HFFc6 (cell line): Measurements from ENCODE around the gene NAGPA. TPM values are rescaled to one million over a fixed set of nuclear protein-coding genes. Genes with fewer than 3 reads are reported as not detected.
A peak's percentile ranks its signal among the peaks of the same experiment; 100 is the strongest.
"Not testable (repeated sequence)": the region's sequence is repeated elsewhere in the genome, so short reads cannot be mapped to it uniquely, and the experiment has no call there.

Source experiments
- DNase-seq: peaks from one replicate; pipeline ENCODE4 v3.0.0-alpha.2; 2018
- H3K27ac Mint-ChIP-seq: 2 replicates; pipeline ENCODE4 v1.8.0; 2020; ENCODE audit warnings: mild to moderate bottlenecking, mixed read lengths
- H3K27me3 Mint-ChIP-seq: 2 replicates; pipeline ENCODE4 v1.8.0; 2021; ENCODE audit warnings: mild to moderate bottlenecking, moderate library complexity, mixed read lengths; ENCODE audit not compliant: insufficient read depth
- H3K36me3 Mint-ChIP-seq: 2 replicates; pipeline ENCODE4 v1.8.0; 2021; ENCODE audit warnings: low read depth, mixed read lengths
- H3K4me1 Mint-ChIP-seq: 2 replicates; pipeline ENCODE4 v1.8.0; 2020; ENCODE audit warnings: low read depth, mixed read lengths
- H3K4me3 Mint-ChIP-seq: 2 replicates; pipeline ENCODE4 v1.8.0; 2020; ENCODE audit warnings: mild to moderate bottlenecking, moderate library complexity, mixed read lengths
- H3K9me3 Mint-ChIP-seq: 2 replicates; pipeline ENCODE4 v1.8.0; 2020; ENCODE audit warnings: mild to moderate bottlenecking, mixed read lengths
- total RNA-seq, 6 experiments: library from RNA; stranded (reverse); fragmentation: NEBNext Ultra II Directional; extraction: Animal tissue kit (Norgen Biotek cat#: 25700); gene quantifications; 2 replicates in 1 of 6; 3 replicates in 5 of 6; pipeline ENCODE4 v1.2.3, GENCODE V29; 2021
- TF ChIP-seq, protein P1 (sequence below): fragments of 200-600 bp; sonication (generic); IDR thresholded peaks from 2 replicates; pipeline ENCODE4 v1.5.0; 2021; ENCODE audit warnings: antibody characterized with exemption, mild to moderate bottlenecking

The NAGPA gene
- total RNA-seq, 6 experiments from 2014 or later = 14.4 to 18.7 (median 16.4) TPM

DNA sequence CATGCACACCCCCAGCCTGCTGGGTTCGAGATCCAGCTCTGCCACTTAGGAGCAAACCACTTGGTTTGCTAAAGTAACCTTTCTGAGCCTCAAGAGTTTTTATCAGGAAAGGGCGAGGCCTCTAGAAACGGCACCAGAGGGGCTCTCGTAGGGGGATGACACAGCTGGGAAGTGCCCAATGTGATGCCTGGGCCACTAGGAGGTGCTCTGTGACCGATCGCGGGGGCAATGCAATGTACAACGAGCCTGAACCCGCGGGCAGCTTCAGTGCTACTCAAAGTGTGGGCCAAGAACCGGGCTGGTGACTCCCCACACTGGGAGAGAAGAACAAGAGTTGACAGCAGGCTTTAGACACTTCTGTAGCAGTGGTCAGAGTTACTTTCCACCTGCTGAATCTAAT, 22.6 kb upstream of the NAGPA start:
- TF ChIP-seq, protein P1, sequence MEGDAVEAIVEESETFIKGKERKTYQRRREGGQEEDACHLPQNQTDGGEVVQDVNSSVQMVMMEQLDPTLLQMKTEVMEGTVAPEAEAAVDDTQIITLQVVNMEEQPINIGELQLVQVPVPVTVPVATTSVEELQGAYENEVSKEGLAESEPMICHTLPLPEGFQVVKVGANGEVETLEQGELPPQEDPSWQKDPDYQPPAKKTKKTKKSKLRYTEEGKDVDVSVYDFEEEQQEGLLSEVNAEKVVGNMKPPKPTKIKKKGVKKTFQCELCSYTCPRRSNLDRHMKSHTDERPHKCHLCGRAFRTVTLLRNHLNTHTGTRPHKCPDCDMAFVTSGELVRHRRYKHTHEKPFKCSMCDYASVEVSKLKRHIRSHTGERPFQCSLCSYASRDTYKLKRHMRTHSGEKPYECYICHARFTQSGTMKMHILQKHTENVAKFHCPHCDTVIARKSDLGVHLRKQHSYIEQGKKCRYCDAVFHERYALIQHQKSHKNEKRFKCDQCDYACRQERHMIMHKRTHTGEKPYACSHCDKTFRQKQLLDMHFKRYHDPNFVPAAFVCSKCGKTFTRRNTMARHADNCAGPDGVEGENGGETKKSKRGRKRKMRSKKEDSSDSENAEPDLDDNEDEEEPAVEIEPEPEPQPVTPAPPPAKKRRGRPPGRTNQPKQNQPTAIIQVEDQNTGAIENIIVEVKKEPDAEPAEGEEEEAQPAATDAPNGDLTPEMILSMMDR = peak; percentile 61
- Mint-ChIP-seq H3K27ac (no peak overlapping the region), H3K4me3 (no peak overlapping the region), H3K27me3 (peaks cover 15% of the 10 kb centered on the region), H3K9me3 (no peaks in the 10 kb centered on the region), H3K4me1 (no peaks in the 10 kb centered on the region), H3K36me3 (no peaks in the 10 kb centered on the region)
- no peak for DNase-seq

DNA sequence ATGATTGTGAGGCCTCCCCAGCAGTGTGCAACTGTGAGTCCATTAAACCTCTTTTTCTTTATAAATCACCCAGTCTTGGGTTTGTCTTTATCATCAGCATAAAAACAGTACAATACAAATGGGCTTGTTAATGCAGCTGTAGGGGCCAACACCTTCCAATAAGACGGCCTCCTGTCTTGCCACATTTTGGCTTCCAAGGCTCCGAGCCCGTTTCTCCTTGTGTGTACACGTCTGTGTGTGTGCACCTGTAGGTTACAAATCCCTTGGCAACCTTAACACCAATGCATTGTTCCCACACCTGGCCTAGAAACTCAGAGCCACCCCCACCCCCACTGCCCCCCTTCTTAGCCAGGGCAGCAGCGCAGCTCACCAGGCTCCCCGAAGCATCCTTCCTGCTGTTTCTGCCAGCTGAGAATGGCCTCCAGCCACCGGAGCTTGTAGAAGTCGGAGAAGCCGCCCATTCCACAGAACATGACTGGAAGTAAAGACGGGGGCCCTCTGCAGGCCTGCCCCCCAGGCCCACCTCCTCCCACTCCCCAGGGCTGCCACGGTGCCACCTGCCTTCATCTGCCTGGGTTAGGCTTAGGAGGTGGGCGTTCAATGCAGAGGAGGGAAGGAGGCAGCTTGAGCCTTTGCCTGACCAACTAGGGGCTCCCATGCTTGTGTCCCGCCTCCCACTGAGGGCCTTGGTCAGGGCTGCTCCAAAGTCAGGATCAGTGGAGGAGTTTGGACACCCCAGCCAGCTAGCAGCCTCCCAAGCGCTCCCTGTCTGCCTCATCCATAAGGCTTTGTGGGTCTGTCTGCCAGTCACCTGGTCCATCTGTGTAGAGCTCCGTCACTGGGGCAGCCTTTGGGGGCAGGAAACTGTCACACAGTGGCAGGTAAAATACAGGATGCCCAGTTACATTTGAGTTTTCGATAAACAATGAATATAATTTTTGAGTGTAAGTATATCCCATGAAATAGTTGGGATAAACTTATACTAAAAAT, 21.4 kb upstream of the NAGPA start:
- Mint-ChIP-seq H3K9me3 (no peaks in the 10 kb centered on the region), H3K27ac (no peak overlapping the region), H3K4me3 (no peak overlapping the region), H3K27me3 (peaks cover 15% of the 10 kb centered on the region), H3K4me1 (no peaks in the 10 kb centered on the region), H3K36me3 (no peaks in the 10 kb centered on the region)
- TF ChIP-seq, protein P1 = no peak
- no peak for DNase-seq

DNA sequence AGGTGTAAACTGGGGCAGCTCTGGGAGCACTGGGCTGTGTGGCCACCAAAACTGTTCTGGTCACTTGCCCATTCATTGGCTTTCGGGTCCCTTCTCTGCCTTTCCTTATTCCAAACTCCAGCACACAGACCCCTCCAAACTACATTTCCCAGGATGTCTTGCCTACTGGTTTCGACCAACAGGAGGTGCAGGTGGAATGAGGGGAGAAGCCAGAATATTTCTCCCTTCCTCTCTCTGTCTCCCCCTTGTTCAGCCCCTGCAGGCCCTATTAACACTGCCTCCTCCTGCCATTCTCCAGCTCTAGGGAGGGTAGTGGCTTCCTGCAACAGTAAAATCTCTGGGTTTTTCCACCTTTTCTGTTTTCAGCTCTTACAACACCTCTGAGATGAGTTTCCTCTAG, 13.2 kb upstream of the NAGPA start:
- Mint-ChIP-seq H3K27ac (no peak overlapping the region), H3K4me3 (no peak overlapping the region), H3K27me3 (peaks cover 11% of the 10 kb centered on the region), H3K4me1 (peaks cover 9% of the 10 kb centered on the region), H3K9me3 (no peaks in the 10 kb centered on the region), H3K36me3 (no peaks in the 10 kb centered on the region)
- no peak for DNase-seq
- TF ChIP-seq, protein P1 = no peak

DNA sequence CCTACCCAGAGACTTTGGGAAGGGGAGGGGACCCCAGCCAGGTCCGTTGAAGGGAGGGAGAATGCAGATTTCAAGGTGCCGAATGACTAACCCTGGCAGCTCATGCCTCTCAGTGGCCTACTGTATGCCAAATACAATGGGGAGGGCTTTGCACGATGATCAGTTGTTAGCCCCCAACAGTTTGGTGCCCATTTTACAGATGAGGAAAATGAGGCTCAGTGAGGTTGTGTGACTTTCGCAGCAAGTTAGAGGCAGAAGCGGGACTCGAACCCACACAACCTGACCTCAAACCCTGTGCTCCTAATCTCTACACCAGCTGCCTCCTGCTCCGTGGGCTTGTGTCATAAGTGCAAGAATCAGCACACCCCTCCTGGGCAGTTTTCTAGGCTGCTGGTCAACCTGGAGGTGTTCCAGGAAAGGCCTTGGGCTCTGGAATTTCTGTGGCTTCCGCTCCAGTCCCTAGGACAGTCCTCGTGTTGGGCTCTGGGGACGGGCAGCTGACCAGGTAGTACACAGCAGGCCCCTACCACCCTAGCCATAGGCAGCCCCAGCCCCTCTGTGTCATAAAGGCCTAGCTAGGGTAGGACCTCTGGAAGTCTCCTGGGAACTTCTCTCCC, 11.9 kb upstream of the NAGPA start:
- peaks cover 22% of the 10 kb centered on the region for H3K4me1 Mint-ChIP-seq
- no peak overlapping the region for H3K4me3 Mint-ChIP-seq
- H3K27ac Mint-ChIP-seq = no peak overlapping the region
- no peak for DNase-seq
- TF ChIP-seq, protein P1 = no peak
- no peaks in the 10 kb centered on the region for H3K9me3 Mint-ChIP-seq
- H3K36me3 Mint-ChIP-seq = no peaks in the 10 kb centered on the region
- peaks cover 15% of the 10 kb centered on the region for H3K27me3 Mint-ChIP-seq

DNA sequence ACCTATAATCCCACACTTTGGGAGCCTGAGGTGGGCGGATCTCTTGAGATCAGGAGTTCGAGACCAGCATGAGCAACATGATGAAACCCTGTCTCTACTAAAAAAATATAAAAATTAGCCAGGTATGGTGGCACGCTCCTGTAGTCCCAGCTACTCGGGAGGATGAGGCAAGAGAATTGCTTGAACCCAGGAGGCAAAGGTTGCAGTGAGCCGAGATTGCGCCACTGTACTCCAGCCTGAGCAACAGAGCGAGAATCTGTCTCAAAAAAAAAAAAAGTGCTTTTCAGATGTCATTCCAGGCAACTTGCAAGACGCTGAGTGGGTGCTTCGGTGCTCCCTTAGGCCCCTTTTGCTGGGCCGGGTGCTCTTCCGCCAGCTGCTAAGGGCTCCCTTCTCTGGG, 10.8 kb upstream of the NAGPA start:
- H3K4me3 Mint-ChIP-seq, DNase-seq, H3K9me3 Mint-ChIP-seq, H3K36me3 Mint-ChIP-seq, H3K27ac Mint-ChIP-seq: not testable (repeated sequence)
- H3K27me3 Mint-ChIP-seq = peaks cover 15% of the 10 kb centered on the region
- peaks cover 24% of the 10 kb centered on the region for H3K4me1 Mint-ChIP-seq

DNA sequence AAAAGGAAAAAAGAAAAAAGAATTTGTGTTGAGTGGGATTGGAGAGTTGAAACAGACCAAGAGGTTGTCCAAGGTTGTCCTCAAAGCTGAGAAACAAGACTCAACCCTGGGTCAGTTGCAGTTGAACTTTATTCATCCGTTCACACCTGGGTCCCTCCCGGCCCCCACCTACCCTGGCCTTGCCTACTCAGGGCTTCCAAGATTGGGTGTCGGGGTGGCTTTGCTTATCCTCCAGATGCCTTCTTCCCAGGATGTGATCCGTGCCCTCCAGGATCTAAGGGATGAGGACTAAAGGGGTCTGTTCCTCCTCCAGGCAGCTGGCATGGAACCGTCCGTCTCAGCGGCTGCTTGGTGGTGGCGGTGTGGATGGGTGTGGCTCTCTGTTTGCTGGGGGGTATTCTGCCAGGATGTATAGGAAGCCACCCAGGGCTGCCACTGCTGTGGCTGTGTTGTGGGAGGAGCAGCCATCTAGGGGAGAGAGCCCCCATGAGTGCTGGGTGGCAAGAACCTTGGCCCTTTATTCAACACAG, 10.3 kb upstream of the NAGPA start:
- no peaks in the 10 kb centered on the region for H3K9me3 Mint-ChIP-seq
- H3K4me1 Mint-ChIP-seq = peaks cover 24% of the 10 kb centered on the region
- H3K4me3 Mint-ChIP-seq = no peak overlapping the region
- H3K27ac Mint-ChIP-seq = no peak overlapping the region
- H3K36me3 Mint-ChIP-seq = no peaks in the 10 kb centered on the region
- TF ChIP-seq, protein P1 = no peak
- H3K27me3 Mint-ChIP-seq = peaks cover 15% of the 10 kb centered on the region
- no peak for DNase-seq
